HCT116 (cell line): ENCODE results near the gene TFB2M. TPM values are rescaled to one million over a fixed set of nuclear protein-coding genes. Genes with fewer than 3 reads are reported as not detected.

Experiments used
- ATAC-seq: fragments of 200-7000 bp; cut with Tn5 transposase; 2 replicates; pipeline ENCODE4 v1.9.1; 2020; ENCODE audit warnings: mild to moderate bottlenecking, moderate library complexity
- BruUV-seq: library from RNA; stranded (reverse); fragments of 400-500 nt; replicated peaks from 2 replicates; lab custom pipeline; 2021; lab: Mats Ljungman, UMichigan
- CTCF ChIA-PET: fragments of 300-600 bp; sonication (Branson Sonifier 250); formaldehyde crosslinking; loops from one replicate; lab custom pipeline; 2021; ENCODE audit warnings: antibody characterized with exemption; lab: Charles Lee
- POLR2A ChIA-PET: fragments of 300-600, 350-600 bp; sonication (Branson Sonifier 250); formaldehyde crosslinking; loops from one replicate; lab custom pipeline; 2021; ENCODE audit warnings: antibody characterized with exemption; lab: Charles Lee
- RAD21 ChIA-PET, 2 experiments: fragments of 300-600 bp; sonication (Branson Sonifier 250); formaldehyde crosslinking; loops; one replicate each; lab custom pipeline; 2023; ENCODE audit warnings: low total read pairs in 2 of 2; ENCODE audit not compliant: uncharacterized antibody in 2 of 2, unreplicated experiment in 2 of 2, low non-redundant PET in 1 of 2; lab: Charles Lee
- DNase-seq: peaks from one replicate; pipeline ENCODE4 v3.0.0-alpha.2; 2010; ENCODE audit warnings: low read depth, low spot score
- H2AFZ ChIP-seq: fragments of 200-600 bp; shearing (Covaris generic), sonication (generic); 2 replicates; pipeline ENCODE4 v1.6.1; 2017; ENCODE audit warnings: low read depth, mixed run types, mixed read lengths, antibody characterized with exemption, low read length; ENCODE audit not compliant: poor library complexity, severe bottlenecking
- H3K27ac ChIP-seq: 2 replicates; pipeline ENCODE4 v1.5.1; 2012; ENCODE audit warnings: low read depth, low read length
- H3K27me3 ChIP-seq: fragments of 200-600 bp; sonication (generic); 2 replicates; pipeline ENCODE4 v1.6.1; 2016; ENCODE audit warnings: mixed run types, low read length, mixed read lengths; ENCODE audit not compliant: insufficient read depth
- H3K36me3 ChIP-seq, 2 experiments: fragments of 200-500 bp in 1 of 2; fragments of 200-600 bp in 1 of 2; sonication (Bioruptor generic) in 1 of 2; sonication (generic) in 1 of 2; 2 replicates each; pipeline versions ENCODE4 v1.5.1 to v1.6.1; 2014 to 2016; ENCODE audit warnings: low read length in 2 of 2, inconsistent platforms in 1 of 2, mixed read lengths in 1 of 2, mixed run types in 1 of 2; ENCODE audit not compliant: insufficient read depth in 2 of 2, control insufficient read depth in 1 of 2
- H3K4me1 ChIP-seq, 2 experiments: fragments of 200-600 bp in 1 of 2; sonication (generic) in 1 of 2; 2 replicates each; pipeline versions ENCODE4 v1.5.1 to v1.6.1; 2012 to 2017; ENCODE audit warnings: low read length in 2 of 2, inconsistent platforms in 1 of 2, mild to moderate bottlenecking in 1 of 2, mixed read lengths in 1 of 2, mixed run types in 1 of 2, moderate library complexity in 1 of 2; ENCODE audit not compliant: insufficient read depth in 2 of 2, control insufficient read depth in 1 of 2
- H3K4me2 ChIP-seq: fragments of 200-600 bp; sonication (generic); 2 replicates; pipeline ENCODE4 v1.6.1; 2017; ENCODE audit warnings: mixed run types, low read length, mixed read lengths
- H3K4me3 ChIP-seq, 2 experiments: fragments of 200-600 bp in 1 of 2; sonication (generic) in 1 of 2; replicated peaks in 1 of 2; 2 replicates each; pipeline ENCODE4 v1.5.1; 2011 to 2016; ENCODE audit warnings: low read length in 2 of 2, control low read depth in 1 of 2, low read depth in 1 of 2, mild to moderate bottlenecking in 1 of 2, mixed read lengths in 1 of 2, mixed run types in 1 of 2
- H3K79me2 ChIP-seq: fragments of 200-600 bp; sonication (generic); 2 replicates; pipeline ENCODE4 v1.6.1; 2017; ENCODE audit warnings: mild to moderate bottlenecking, mixed run types, low read length, moderate library complexity, mixed read lengths; ENCODE audit not compliant: insufficient read depth
- H3K9ac ChIP-seq: fragments of 200-600 bp; sonication (generic); 2 replicates; pipeline ENCODE4 v1.6.1; 2016; ENCODE audit warnings: low read length, mixed read lengths
- H3K9me2 ChIP-seq: fragments of 200-600 bp; sonication (generic), shearing (Covaris generic); 2 replicates; pipeline ENCODE4 v1.6.1; 2017; ENCODE audit warnings: mixed run types, mild to moderate bottlenecking, moderate library complexity; ENCODE audit not compliant: insufficient read depth
- H3K9me3 ChIP-seq, 2 experiments: fragments of 200-500 bp in 1 of 2; fragments of 200-600 bp in 1 of 2; sonication (Bioruptor generic) in 1 of 2; sonication (generic) in 1 of 2; 2 replicates each; pipeline ENCODE4 v1.6.1; 2014 to 2017; ENCODE audit warnings: low read length in 2 of 2, mixed read lengths in 2 of 2, inconsistent platforms in 1 of 2, low read depth in 1 of 2, mild to moderate bottlenecking in 1 of 2, mixed run types in 1 of 2, moderate library complexity in 1 of 2; ENCODE audit not compliant: control insufficient read depth in 1 of 2, insufficient read depth in 1 of 2
- H4K20me1 ChIP-seq: fragments of 200-600 bp; sonication (generic), shearing (Covaris generic); 2 replicates; pipeline ENCODE4 v1.6.1; 2017; ENCODE audit warnings: mixed run types, mild to moderate bottlenecking, moderate library complexity; ENCODE audit not compliant: insufficient read depth
- ATF3 ChIP-seq: IDR thresholded peaks from 2 replicates; pipeline ENCODE4 v1.6.1; 2012
- EZH2 ChIP-seq: fragments of 200-600 bp; sonication (generic); IDR thresholded peaks from 2 replicates; pipeline ENCODE4 v1.6.1; 2017; ENCODE audit warnings: antibody characterized with exemption, mixed run types
- FOSL1 ChIP-seq: IDR thresholded peaks from 2 replicates; pipeline ENCODE4 v1.6.1; 2012; ENCODE audit warnings: low read depth
- MAX ChIP-seq: IDR thresholded peaks from 2 replicates; pipeline ENCODE4 v1.6.1; 2012
- POLR2A ChIP-seq: IDR thresholded peaks from 2 replicates; pipeline ENCODE4 v1.7.0; 2011; ENCODE audit warnings: borderline replicate concordance; ENCODE audit not compliant: insufficient read depth, insufficient read length; ENCODE audit errors: extremely low read depth
- RAD21 ChIP-seq: IDR thresholded peaks from 2 replicates; pipeline ENCODE4 v1.6.1; 2012; ENCODE audit warnings: low read depth, mild to moderate bottlenecking
- REST ChIP-seq: IDR thresholded peaks from 2 replicates; pipeline ENCODE4 v1.6.1; 2012; ENCODE audit warnings: low read depth
- TCF7L2 ChIP-seq: IDR thresholded peaks from 2 replicates; pipeline ENCODE4 v1.7.0; 2011; ENCODE audit warnings: borderline replicate concordance, inconsistent platforms; ENCODE audit not compliant: insufficient read depth, insufficient read length; ENCODE audit errors: extremely low read depth
- ZBTB33 ChIP-seq: IDR thresholded peaks from 2 replicates; pipeline ENCODE4 v1.6.1; 2011; ENCODE audit warnings: mild to moderate bottlenecking, low read length, moderate library complexity; ENCODE audit not compliant: insufficient replicate concordance; ENCODE audit errors: extremely low read depth
- intact Hi-C: fragments of 100-400 bp; cut with micrococcal nuclease; formaldehyde crosslinking; loops from 2 replicates; pipeline ENCODE4 v1.10.0; 2022
- total RNA-seq: library from RNA; stranded (reverse); gene quantifications from one replicate; pipeline ENCODE4 v1.2.1, GENCODE V29; 2021; ENCODE audit not compliant: unreplicated experiment

Gene TFB2M
- total RNA-seq, 1 experiment from 2014 or later: 24.4 TPM

- POLR2A ChIA-PET: no interaction called here
- BruUV-seq: no TSS peak
- DNase-seq: no peak
Observed at GRCh38 chr1:246491551-246492053, 74.5 kb downstream of the TFB2M start.

More at GRCh38 chr1:246491551-246492053, 74.5 kb downstream of the TFB2M start:
- ChIA-PET CTCF (interaction anchor here (1.3 to 1.5 kb wide), 2 partner anchors 1338 to 1339 kb away, joined by 3 to 5 read pairs; no protein-coding TSS in a partner anchor), RAD21 (no interaction called here)
- no peaks in the 10 kb centered on the region for H3K27me3 ChIP-seq
- no peak overlapping the region for H3K9ac ChIP-seq
- no peaks in the 10 kb centered on the region for H3K9me3 ChIP-seq
- H3K27ac ChIP-seq: no peak overlapping the region
- no peaks in the 10 kb centered on the region for H3K36me3 ChIP-seq
- H4K20me1 ChIP-seq: peaks cover 5% of the 10 kb centered on the region; the same call in 1 of the 2 replicates
- peaks cover 0 to 4% of the 10 kb centered on the region in 2 experiments; a peak in 2 of 4 replicates for H3K4me1 ChIP-seq
- intact Hi-C loops: loop anchor here (1.0 to 5.0 kb wide), 2 partner anchors 479 to 1338 kb away; no protein-coding TSS in a partner anchor
- peaks cover 15% of the 10 kb centered on the region for H3K79me2 ChIP-seq
- H3K4me2 ChIP-seq: no peak overlapping the region
- no peak overlapping the region for H3K4me3 ChIP-seq
- no peak for ATAC-seq
- no peaks in the 10 kb centered on the region for H3K9me2 ChIP-seq
- H2AFZ ChIP-seq: no peak overlapping the region
- TF ChIP-seq TCF7L2 (no peak), MAX (no peak), ZBTB33 (no peak), POLR2A (no peak), FOSL1 (no peak), ATF3 (no peak), RAD21 (no peak), EZH2 (no peak), REST (no peak)

Other genes starting within 250 kb of the TFB2M start
- 33.6 TPM for gene SMYD3, start 59.0 kb downstream of the TFB2M start, total RNA-seq
- 13.5 TPM for gene CNST, start 195 bp upstream of the TFB2M start, total RNA-seq
- gene SCCPDH, start 158.1 kb upstream of the TFB2M start, total RNA-seq: 0.30 TPM